CD4-positive, alpha-beta T cell treated with Interleukin-10 for 1 hour (primary cell): ENCODE data around the gene GLG1.
"Not testable (repeated sequence)": the region's sequence is repeated elsewhere in the genome, so short reads cannot be mapped to it uniquely, and the experiment has no call there.

ENCODE experiments used
- DNase-seq: peaks from one replicate; pipeline ENCODE4 v3.0.0-alpha.2; 2020

The GLG1 gene

GRCh38 chr16:74431516-74431915, 175.4 kb downstream of the GLG1 start:
- DNase-seq, result no peak

DNA sequence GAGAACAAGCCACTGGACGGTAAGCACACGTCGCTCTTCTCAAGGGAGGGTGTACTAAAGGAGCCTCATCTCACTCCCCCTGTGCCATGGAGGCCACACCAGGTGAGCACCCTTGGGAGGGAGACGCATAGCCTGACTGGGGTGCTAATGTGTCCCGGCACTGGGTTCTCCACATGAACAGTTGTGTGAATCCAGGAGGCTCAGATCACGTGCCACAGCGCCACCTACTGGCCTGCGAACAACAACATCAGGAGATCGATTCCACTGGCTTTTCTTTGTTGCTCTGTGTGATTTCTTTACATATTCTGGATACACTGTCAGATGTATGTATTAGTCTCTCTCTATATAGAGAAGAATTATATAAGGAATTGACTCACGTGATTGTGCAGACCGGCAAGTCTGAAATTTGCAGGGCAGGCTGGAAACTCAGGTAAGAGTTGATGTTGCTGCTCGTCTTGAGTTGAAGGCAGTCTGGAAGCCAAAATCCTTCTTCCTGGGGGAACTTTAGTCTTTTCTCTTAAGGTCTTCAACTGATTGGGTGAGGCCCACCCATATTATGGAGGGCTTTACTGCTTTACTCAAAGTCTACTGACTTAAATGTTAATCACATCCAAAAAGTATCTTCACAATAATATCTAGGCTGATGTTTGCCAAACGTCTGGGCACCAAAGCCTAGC, 176.7 kb downstream of the GLG1 start:
- DNase-seq, result peak; percentile 56

GRCh38 chr16:74428493-74428892, 178.4 kb downstream of the GLG1 start:
- not testable (repeated sequence) for DNase-seq

GRCh38 chr16:74425751-74426150, 181.2 kb downstream of the GLG1 start:
- DNase-seq, result not testable (repeated sequence)

DNA sequence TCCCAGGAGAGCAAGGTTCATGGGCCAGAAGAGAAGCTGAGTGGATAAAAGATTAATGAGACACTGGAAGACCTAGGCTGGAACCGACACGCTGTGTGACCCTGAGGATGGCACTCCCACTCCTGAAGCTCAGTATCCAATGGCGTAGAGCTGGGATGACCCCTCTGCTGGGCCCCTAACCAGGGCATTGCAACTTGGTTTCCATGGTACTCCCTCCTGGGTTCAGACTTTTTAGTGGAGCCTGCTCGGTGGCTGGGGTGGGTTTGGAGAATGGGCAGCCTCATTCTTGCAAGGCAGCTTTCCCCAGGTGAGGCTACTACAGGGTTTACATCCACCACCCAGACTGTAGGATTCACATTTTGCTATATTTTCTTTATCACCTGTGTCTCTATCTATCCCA, 183.2 kb downstream of the GLG1 start:
- not testable (repeated sequence) for DNase-seq

DNA sequence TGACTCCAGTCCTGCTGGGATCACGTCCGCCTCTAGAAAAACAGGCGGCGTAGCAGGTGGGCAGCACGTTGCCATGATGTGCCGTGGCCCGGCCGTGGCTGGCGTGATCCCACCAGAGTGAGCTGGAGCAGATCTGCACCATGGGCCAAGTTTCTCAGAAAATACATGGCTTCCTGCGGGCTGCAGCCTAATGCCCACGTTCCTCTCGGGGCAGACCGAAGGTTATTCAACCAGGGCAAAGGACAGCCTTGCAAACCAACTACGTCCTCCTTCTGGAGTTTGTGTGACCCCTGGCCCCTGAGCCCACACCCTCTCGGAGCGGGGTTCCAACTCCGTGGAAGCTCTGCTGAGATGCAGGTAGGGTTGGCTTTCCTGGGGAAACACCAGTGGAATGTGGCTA, 184.8 kb downstream of the GLG1 start:
- DNase-seq, result not testable (repeated sequence)

GRCh38 chr16:74421482-74421785, 185.5 kb downstream of the GLG1 start:
- not testable (repeated sequence) for DNase-seq

DNA sequence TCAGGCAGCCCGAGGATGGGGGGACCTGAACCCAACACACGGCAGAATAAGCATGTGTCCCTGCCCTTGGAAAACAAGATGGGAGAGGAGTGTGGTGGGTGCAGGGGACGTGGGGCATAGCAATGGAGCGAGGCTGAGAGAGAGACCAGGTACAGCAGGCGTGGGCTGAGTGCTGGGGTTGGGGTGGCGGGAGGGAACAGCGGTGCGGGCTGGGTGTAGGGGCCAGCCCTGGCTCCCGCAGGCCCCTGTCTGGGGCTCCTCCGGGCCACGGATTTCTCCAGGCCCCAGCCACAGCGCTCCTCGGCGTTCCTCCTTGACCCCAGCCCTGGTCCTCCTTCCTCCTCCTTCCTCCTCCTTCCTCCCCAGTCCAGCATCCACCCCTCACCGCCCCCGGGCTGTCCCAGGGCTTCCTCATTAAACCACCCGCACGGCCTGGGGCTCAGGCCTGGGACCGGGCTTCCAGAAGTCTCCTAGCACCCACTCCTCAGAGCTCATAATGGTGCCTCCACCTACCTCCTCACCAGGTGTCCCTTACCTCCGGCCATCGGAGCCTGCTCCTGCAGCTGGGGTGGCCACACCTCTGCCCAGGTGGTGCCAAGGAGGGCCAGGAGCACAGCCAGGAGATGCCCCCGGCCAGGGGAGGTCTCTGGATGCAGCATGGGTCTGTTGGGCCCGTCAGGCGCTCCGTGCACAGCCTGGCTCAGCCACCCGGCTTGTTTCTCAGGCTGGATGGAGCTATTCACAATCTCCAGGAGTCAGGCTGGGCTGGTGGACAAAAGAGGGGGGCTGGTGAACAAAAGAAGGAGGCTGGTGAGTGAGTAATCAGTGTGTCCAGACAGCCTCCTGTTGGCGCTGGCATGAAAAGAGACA, 186.1 kb downstream of the GLG1 start, which contains the start of gene CLEC18B:
CLEC18B (minus strand) TSS at position 867 of the 870 bp plus-strand sequence; CDS start at position 659, 208 bp downstream.
- DNase-seq, result not testable (repeated sequence)

GRCh38 chr16:74419811-74420210, 187.1 kb downstream of the GLG1 start:
- DNase-seq, result not testable (repeated sequence)

- DNase-seq, result not testable (repeated sequence)
These were observed 189.0 kb downstream of the GLG1 start for GRCh38 chr16:74417897-74418296.

DNA sequence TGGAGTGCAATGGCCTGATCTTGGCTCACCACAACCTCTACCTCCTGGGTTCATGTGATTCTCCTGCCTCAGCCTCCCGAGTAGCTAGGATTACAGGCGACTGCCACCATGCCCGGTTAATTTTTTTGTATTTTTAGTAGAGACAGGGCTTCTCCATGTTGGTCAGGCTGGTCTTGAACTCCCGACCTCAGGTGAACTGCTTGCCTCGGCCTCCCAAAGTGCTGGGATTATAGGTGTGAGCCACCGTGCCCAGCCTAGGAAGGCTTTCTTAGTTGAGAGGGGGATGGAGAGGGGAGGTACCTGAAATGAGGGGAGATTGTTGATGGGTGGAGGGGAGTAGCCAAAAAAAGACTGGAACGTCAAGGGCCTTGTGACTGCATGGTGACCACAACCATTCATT, 193.0 kb downstream of the GLG1 start:
- not testable (repeated sequence) for DNase-seq

- DNase-seq, result not testable (repeated sequence)
These were observed 193.4 kb downstream of the GLG1 start for GRCh38 chr16:74413485-74413884.

- DNase-seq, result not testable (repeated sequence)
These were observed 194.0 kb downstream of the GLG1 start for GRCh38 chr16:74412775-74413390.

- not testable (repeated sequence) for DNase-seq
These were observed 194.7 kb downstream of the GLG1 start for GRCh38 chr16:74412138-74412774.

DNA sequence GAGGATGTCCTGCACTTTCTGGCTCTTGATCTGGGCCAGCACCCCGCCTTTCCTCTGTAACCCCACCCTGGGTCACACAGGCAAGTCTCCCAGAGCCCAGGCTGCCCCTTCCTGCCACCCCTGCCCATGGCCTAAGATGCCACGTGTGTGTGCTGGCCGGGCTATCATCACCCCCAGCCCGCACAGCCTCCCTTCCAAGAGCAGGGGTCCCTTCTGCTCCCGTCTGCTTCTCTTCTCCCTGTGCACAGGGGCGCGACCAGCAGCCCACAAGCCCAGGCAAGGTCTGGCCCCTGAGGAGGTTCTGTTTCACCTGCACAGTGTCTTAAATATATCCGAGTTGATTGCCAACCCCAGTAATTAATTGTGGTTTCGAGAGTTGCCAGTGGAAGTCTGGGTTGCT, 195.9 kb downstream of the GLG1 start:
- not testable (repeated sequence) for DNase-seq

- not testable (repeated sequence) for DNase-seq
These were observed 196.6 kb downstream of the GLG1 start for GRCh38 chr16:74410057-74410957.

- DNase-seq, result not testable (repeated sequence)
These were observed 197.5 kb downstream of the GLG1 start for GRCh38 chr16:74409185-74409981.

- DNase-seq, result not testable (repeated sequence)
These were observed 199.6 kb downstream of the GLG1 start for GRCh38 chr16:74407362-74407705.

DNA sequence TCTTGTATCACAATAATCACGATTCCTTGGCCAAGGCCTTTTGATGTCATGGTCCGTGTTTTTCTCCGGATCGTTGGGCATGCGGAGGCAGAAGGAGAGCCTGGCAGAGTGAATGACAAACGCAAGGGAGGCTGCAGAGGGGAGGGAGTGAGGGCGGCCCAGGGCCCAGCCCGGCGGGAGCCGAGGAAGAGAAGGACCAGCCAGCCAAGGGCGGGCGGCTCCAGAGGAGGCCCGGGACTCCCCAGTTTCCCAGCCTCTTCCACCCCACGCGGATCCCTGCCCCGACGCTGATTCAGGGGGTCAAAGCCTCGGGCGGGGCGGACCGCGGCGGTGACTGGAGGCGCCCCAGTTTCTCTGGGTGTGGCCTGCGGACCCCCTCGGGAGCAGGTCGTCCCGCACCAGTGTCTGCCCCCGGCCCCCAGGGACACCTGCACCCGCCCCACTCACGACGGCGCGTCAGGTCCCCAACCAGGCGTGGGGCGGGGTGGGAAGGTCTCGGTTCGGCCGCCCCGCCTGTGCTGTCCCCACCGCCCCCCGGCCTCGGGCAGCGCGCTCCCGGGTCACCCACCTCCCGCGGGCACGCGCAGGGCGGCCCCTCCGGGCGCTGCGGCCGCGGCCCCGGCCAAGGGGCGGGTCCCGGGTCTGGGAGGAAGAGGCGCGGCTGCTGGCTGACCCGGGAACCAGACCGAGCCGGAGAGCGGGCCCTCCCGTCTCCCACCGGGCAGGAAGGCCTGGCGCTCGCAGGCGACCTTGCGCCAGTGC, 200.1 kb downstream of the GLG1 start:
- DNase-seq, result not testable (repeated sequence)
